ENCODE measurements around the gene ALG14. TPM values are rescaled to one million over a fixed set of nuclear protein-coding genes. Genes with fewer than 3 reads are reported as not detected.

Gene ALG14
- total and polyA plus RNA-seq, 2 donors (not counting 1 experiment from before 2014, with no cell fraction given), result 0.92 to 2.6 TPM

- no peak overlapping the region for H3K27ac ChIP-seq (ENCODE audit: low read length in 2 of 2)
- ATAC-seq (ENCODE audit: low read depth), result no peak
- H3K4me1 ChIP-seq (ENCODE audit: control insufficient read depth in 2 of 2, insufficient read depth in 2 of 2, low read length in 2 of 2), result peaks cover 5 to 6% of the 10 kb centered on the region in 2 donors
- no peak overlapping the region for H3K4me3 ChIP-seq (ENCODE audit: control extremely low read depth in 1 of 5, extremely low read depth in 1 of 5, insufficient read depth in 1 of 5, low read depth in 2 of 5, low read length in 4 of 5)
- no peaks in the 10 kb centered on the region for H3K9me3 ChIP-seq (ENCODE audit: control extremely low read depth in 1 of 3, control insufficient read depth in 2 of 3, insufficient read depth in 1 of 3, low read length in 2 of 3)
- H2AFZ ChIP-seq (ENCODE audit: insufficient read depth, low read depth, low read length, poor library complexity, severe bottlenecking), result no peak overlapping the region
- CTCF ChIA-PET, result no interaction called here
- H3K79me2 ChIP-seq (ENCODE audit: control insufficient read depth, insufficient read depth, low read length), result no peaks in the 10 kb centered on the region
- H3K4me2 ChIP-seq (replicated peaks; ENCODE audit: low read depth, low read length, poor library complexity, severe bottlenecking), result no peak overlapping the region
- DNase-seq, result no peak
- Mint-ChIP-seq H3K27ac (no peak overlapping the region), H3K4me1 (peaks cover 5% of the 10 kb centered on the region), H3K4me3 (no peak overlapping the region), H3K9me3 (ENCODE audit: insufficient read depth) (no peaks in the 10 kb centered on the region), H3K27me3 (peaks cover 49% of the 10 kb centered on the region)
- no peaks in the 10 kb centered on the region for H3K36me3 ChIP-seq (replicated peaks in 1 of 2; ENCODE audit: control extremely low read depth in 1 of 2, control insufficient read depth in 1 of 2, extremely low read depth in 1 of 2, insufficient read depth in 2 of 2, low read length in 1 of 2)
- POLR2A ChIA-PET, result no interaction called here
- 97% methylated on average over 6 of the region's 8 CpGs for WGBS (ENCODE audit: insufficient coverage)
- H3K27me3 ChIP-seq (replicated peaks in 1 of 4; ENCODE audit: control extremely low read depth in 1 of 4, control insufficient read depth in 3 of 4, insufficient read depth in 4 of 4, low read length in 3 of 4), result peaks cover 0 to 32% (median 19%) of the 10 kb centered on the region in 4 experiments
- no peak for TF ChIP-seq EZH2 (IDR thresholded peaks at IDR 0.05; ENCODE audit: borderline replicate concordance, insufficient read depth, low read depth, low read length, poor library complexity, severe bottlenecking)
- TF ChIP-seq, protein P1, sequence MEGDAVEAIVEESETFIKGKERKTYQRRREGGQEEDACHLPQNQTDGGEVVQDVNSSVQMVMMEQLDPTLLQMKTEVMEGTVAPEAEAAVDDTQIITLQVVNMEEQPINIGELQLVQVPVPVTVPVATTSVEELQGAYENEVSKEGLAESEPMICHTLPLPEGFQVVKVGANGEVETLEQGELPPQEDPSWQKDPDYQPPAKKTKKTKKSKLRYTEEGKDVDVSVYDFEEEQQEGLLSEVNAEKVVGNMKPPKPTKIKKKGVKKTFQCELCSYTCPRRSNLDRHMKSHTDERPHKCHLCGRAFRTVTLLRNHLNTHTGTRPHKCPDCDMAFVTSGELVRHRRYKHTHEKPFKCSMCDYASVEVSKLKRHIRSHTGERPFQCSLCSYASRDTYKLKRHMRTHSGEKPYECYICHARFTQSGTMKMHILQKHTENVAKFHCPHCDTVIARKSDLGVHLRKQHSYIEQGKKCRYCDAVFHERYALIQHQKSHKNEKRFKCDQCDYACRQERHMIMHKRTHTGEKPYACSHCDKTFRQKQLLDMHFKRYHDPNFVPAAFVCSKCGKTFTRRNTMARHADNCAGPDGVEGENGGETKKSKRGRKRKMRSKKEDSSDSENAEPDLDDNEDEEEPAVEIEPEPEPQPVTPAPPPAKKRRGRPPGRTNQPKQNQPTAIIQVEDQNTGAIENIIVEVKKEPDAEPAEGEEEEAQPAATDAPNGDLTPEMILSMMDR (IDR thresholded peaks at IDR 0.05), result no peak
- H4K20me1 ChIP-seq (ENCODE audit: control insufficient read depth, insufficient read depth, low read length, poor library complexity, severe bottlenecking), result no peaks in the 10 kb centered on the region
- H3K9ac ChIP-seq (ENCODE audit: low read length), result no peak overlapping the region
- intact Hi-C loops (cut with micrococcal nuclease), result no loop called here
These were observed 49.5 kb upstream of the ALG14 start for GRCh38 chr1:95122151-95122697.

- CTCF ChIA-PET, result interaction anchor here (1.0 kb wide), 1 partner anchor 74 kb away, joined by 3 read pairs; no protein-coding TSS in a partner anchor
- POLR2A ChIA-PET, result no interaction called here
- Mint-ChIP-seq H3K4me1 (peaks cover 11% of the 10 kb centered on the region), H3K4me3 (peak overlapping the region; percentile 90), H3K27ac (no peak overlapping the region), H3K9me3 (ENCODE audit: insufficient read depth) (no peaks in the 10 kb centered on the region), H3K27me3 (peaks cover 55% of the 10 kb centered on the region)
- DNase-seq (peak; percentile 7), ATAC-seq (ENCODE audit: low read depth) (no peak)
- no peak overlapping the region for H3K9ac ChIP-seq (ENCODE audit: low read length)
- H3K36me3 ChIP-seq (replicated peaks in 1 of 2; ENCODE audit: control extremely low read depth in 1 of 2, control insufficient read depth in 1 of 2, extremely low read depth in 1 of 2, insufficient read depth in 2 of 2, low read length in 1 of 2), result no peaks in the 10 kb centered on the region
- intact Hi-C loops (cut with micrococcal nuclease), result no loop called here
- H3K79me2 ChIP-seq (ENCODE audit: control insufficient read depth, insufficient read depth, low read length), result no peaks in the 10 kb centered on the region
- peaks cover 0 to 29% (median 18%) of the 10 kb centered on the region in 4 experiments for H3K27me3 ChIP-seq (replicated peaks in 1 of 4; ENCODE audit: control extremely low read depth in 1 of 4, control insufficient read depth in 3 of 4, insufficient read depth in 4 of 4, low read length in 3 of 4)
- H3K4me3 ChIP-seq (ENCODE audit: control extremely low read depth in 1 of 5, extremely low read depth in 1 of 5, insufficient read depth in 1 of 5, low read depth in 2 of 5, low read length in 4 of 5), result no peak overlapping the region
- no peak overlapping the region for H3K4me2 ChIP-seq (replicated peaks; ENCODE audit: low read depth, low read length, poor library complexity, severe bottlenecking)
- H3K9me3 ChIP-seq (ENCODE audit: control extremely low read depth in 1 of 3, control insufficient read depth in 2 of 3, insufficient read depth in 1 of 3, low read length in 2 of 3), result peaks cover 0 to 3% (median 0%) of the 10 kb centered on the region in 3 donors
- H4K20me1 ChIP-seq (ENCODE audit: control insufficient read depth, insufficient read depth, low read length, poor library complexity, severe bottlenecking), result no peaks in the 10 kb centered on the region
- TF ChIP-seq, protein P1 (IDR thresholded peaks at IDR 0.05), result no peak
- TF ChIP-seq EZH2 (IDR thresholded peaks at IDR 0.05; ENCODE audit: borderline replicate concordance, insufficient read depth, low read depth, low read length, poor library complexity, severe bottlenecking), result no peak
- H3K4me1 ChIP-seq (ENCODE audit: control insufficient read depth in 2 of 2, insufficient read depth in 2 of 2, low read length in 2 of 2), result peaks cover 5 to 10% of the 10 kb centered on the region in 2 donors
- no peak overlapping the region for H3K27ac ChIP-seq (ENCODE audit: low read length in 2 of 2)
- H2AFZ ChIP-seq (ENCODE audit: insufficient read depth, low read depth, low read length, poor library complexity, severe bottlenecking), result no peak overlapping the region
These were observed 46.5 kb upstream of the ALG14 start for GRCh38 chr1:95119273-95119672.
